SJCRH30 (cell line): Measurements from ENCODE around the gene MYRF. TPM values are rescaled to one million over a fixed set of nuclear protein-coding genes. Genes with fewer than 3 reads are reported as not detected.

Experiments used
- DNase-seq, 2 experiments: peaks; one replicate each; pipeline ENCODE4 v3.0.0-alpha.2; 2015 to 2020
- H3K27ac ChIP-seq: fragments of 250-450 bp; sonication (Bioruptor Pico); 2 replicates; pipeline ENCODE4 v1.5.1; 2020; ENCODE audit warnings: mild to moderate bottlenecking, moderate library complexity
- H3K27me3 ChIP-seq: fragments of 250-450 bp; sonication (Bioruptor Pico); 2 replicates; pipeline ENCODE4 v1.5.1; 2020; ENCODE audit warnings: mild to moderate bottlenecking, moderate library complexity
- H3K36me3 ChIP-seq: fragments of 250-450 bp; sonication (Bioruptor Pico); 2 replicates; pipeline ENCODE4 v1.5.1; 2020; ENCODE audit warnings: mild to moderate bottlenecking, moderate library complexity
- H3K4me1 ChIP-seq: fragments of 250-450 bp; sonication (Bioruptor Pico); 2 replicates; pipeline ENCODE4 v1.5.1; 2020; ENCODE audit warnings: mild to moderate bottlenecking, moderate library complexity
- H3K4me3 ChIP-seq: fragments of 250-450 bp; sonication (Bioruptor Pico); 2 replicates; pipeline ENCODE4 v1.5.1; 2020; ENCODE audit warnings: mild to moderate bottlenecking, moderate library complexity
- H3K9me3 ChIP-seq: fragments of 250-450 bp; sonication (Bioruptor Pico); replicated peaks from 2 replicates; pipeline ENCODE4 v1.5.1; 2020; ENCODE audit warnings: mild to moderate bottlenecking, moderate library complexity
- total RNA-seq: library from RNA; depleted of rRNA; stranded (reverse); fragments of >200 nt; shearing (Covaris generic); gene quantifications from 2 replicates; pipeline ENCODE4 v1.2.3, GENCODE V29; 2014; rRNA removed

The MYRF gene
- 0.02 and 0.05 TPM in 2 replicates for total RNA-seq

- no peak for DNase-seq
- H3K4me3 ChIP-seq, result no peak within 1 kb of the TSS
- no peak within 1 kb of the TSS for H3K27ac ChIP-seq
- no peaks in the 10 kb centered on the region for H3K36me3 ChIP-seq
- H3K9me3 ChIP-seq, result no peaks in the 10 kb centered on the region
- no peaks in the 10 kb centered on the region for H3K27me3 ChIP-seq
- peaks cover 13% of the 10 kb centered on the region; the same call in 1 of the 2 replicates for H3K4me1 ChIP-seq
These were observed at the start of gene MYRF for GRCh38 chr11:61752117-61752924. Gene MYRF, plus strand, starts transcription at chr11:61752636. Its CDS starts 109 bp downstream, at chr11:61752745.

GRCh38 chr11:61702701-61703312, 49.6 kb upstream of the MYRF start:
- no peaks in the 10 kb centered on the region for H3K27me3 ChIP-seq
- DNase-seq, result no peak
- H3K27ac ChIP-seq, result no peak overlapping the region
- H3K4me3 ChIP-seq, result no peak overlapping the region
- no peaks in the 10 kb centered on the region for H3K36me3 ChIP-seq
- no peaks in the 10 kb centered on the region for H3K9me3 ChIP-seq
- no peaks in the 10 kb centered on the region; the same call in 1 of the 2 replicates for H3K4me1 ChIP-seq

- no peaks in the 10 kb centered on the region for H3K9me3 ChIP-seq
- no peaks in the 10 kb centered on the region for H3K27me3 ChIP-seq
- H3K4me3 ChIP-seq, result no peak overlapping the region
- H3K36me3 ChIP-seq, result no peaks in the 10 kb centered on the region
- H3K27ac ChIP-seq, result no peak overlapping the region
- no peak for DNase-seq
- H3K4me1 ChIP-seq, result no peaks in the 10 kb centered on the region; the same call in 1 of the 2 replicates
These were observed 47.6 kb upstream of the MYRF start for GRCh38 chr11:61704838-61705237.

- no peak overlapping the region for H3K4me3 ChIP-seq
- DNase-seq, result no peak
- H3K4me1 ChIP-seq, result no peaks in the 10 kb centered on the region
- no peak overlapping the region for H3K27ac ChIP-seq
- H3K27me3 ChIP-seq, result no peaks in the 10 kb centered on the region
- H3K36me3 ChIP-seq, result no peaks in the 10 kb centered on the region
- no peaks in the 10 kb centered on the region for H3K9me3 ChIP-seq
These were observed 45.7 kb upstream of the MYRF start for GRCh38 chr11:61706452-61707400.

GRCh38 chr11:61707574-61707973, 44.9 kb upstream of the MYRF start:
- Histone ChIP-seq H3K4me1 (no peaks in the 10 kb centered on the region), H3K36me3 (no peaks in the 10 kb centered on the region), H3K9me3 (no peaks in the 10 kb centered on the region), H3K27ac (no peak overlapping the region), H3K27me3 (no peaks in the 10 kb centered on the region), H3K4me3 (no peak overlapping the region)
- no peak for DNase-seq

- no peak for DNase-seq
- no peaks in the 10 kb centered on the region for H3K9me3 ChIP-seq
- H3K4me1 ChIP-seq, result no peaks in the 10 kb centered on the region; the same call in 1 of the 2 replicates
- no peak overlapping the region for H3K4me3 ChIP-seq
- no peak overlapping the region for H3K27ac ChIP-seq
- no peaks in the 10 kb centered on the region for H3K27me3 ChIP-seq
- H3K36me3 ChIP-seq, result no peaks in the 10 kb centered on the region
These were observed 43.3 kb upstream of the MYRF start for GRCh38 chr11:61709110-61709509.

GRCh38 chr11:61709572-61709971, 42.9 kb upstream of the MYRF start:
- Histone ChIP-seq H3K27me3 (no peaks in the 10 kb centered on the region), H3K27ac (no peak overlapping the region), H3K36me3 (no peaks in the 10 kb centered on the region), H3K9me3 (no peaks in the 10 kb centered on the region), H3K4me1 (no peaks in the 10 kb centered on the region; the same call in 1 of the 2 replicates), H3K4me3 (no peak overlapping the region)
- DNase-seq, result no peak

GRCh38 chr11:61710019-61710418, 42.4 kb upstream of the MYRF start:
- no peaks in the 10 kb centered on the region; the same call in 1 of the 2 replicates for H3K4me1 ChIP-seq
- no peaks in the 10 kb centered on the region for H3K9me3 ChIP-seq
- H3K36me3 ChIP-seq, result no peaks in the 10 kb centered on the region
- no peak for DNase-seq
- H3K4me3 ChIP-seq, result no peak overlapping the region
- H3K27me3 ChIP-seq, result no peaks in the 10 kb centered on the region
- no peak overlapping the region for H3K27ac ChIP-seq

GRCh38 chr11:61711037-61711436, 41.4 kb upstream of the MYRF start:
- Histone ChIP-seq H3K9me3 (no peaks in the 10 kb centered on the region), H3K4me1 (no peaks in the 10 kb centered on the region; the same call in 1 of the 2 replicates), H3K27ac (no peak overlapping the region), H3K4me3 (no peak overlapping the region), H3K36me3 (no peaks in the 10 kb centered on the region), H3K27me3 (no peaks in the 10 kb centered on the region)
- no peak for DNase-seq

- H3K4me3 ChIP-seq, result no peak overlapping the region
- H3K36me3 ChIP-seq, result no peaks in the 10 kb centered on the region
- H3K27ac ChIP-seq, result no peak overlapping the region
- H3K27me3 ChIP-seq, result no peaks in the 10 kb centered on the region
- H3K4me1 ChIP-seq, result no peaks in the 10 kb centered on the region; the same call in 1 of the 2 replicates
- H3K9me3 ChIP-seq, result no peaks in the 10 kb centered on the region
- no peak for DNase-seq
These were observed 40.9 kb upstream of the MYRF start for GRCh38 chr11:61711498-61711897.

GRCh38 chr11:61712314-61712713, 40.1 kb upstream of the MYRF start:
- H3K9me3 ChIP-seq, result no peaks in the 10 kb centered on the region

GRCh38 chr11:61712846-61713245, 39.6 kb upstream of the MYRF start:
- H3K4me1 ChIP-seq, result no peaks in the 10 kb centered on the region; the same call in 1 of the 2 replicates
- no peak overlapping the region for H3K4me3 ChIP-seq
- H3K9me3 ChIP-seq, result no peaks in the 10 kb centered on the region
- no peaks in the 10 kb centered on the region for H3K36me3 ChIP-seq
- no peak overlapping the region for H3K27ac ChIP-seq
- no peaks in the 10 kb centered on the region for H3K27me3 ChIP-seq
- DNase-seq, result no peak

More at GRCh38 chr11:61712314-61712713, 40.1 kb upstream of the MYRF start:
- Histone ChIP-seq H3K4me3 (no peak overlapping the region), H3K27me3 (no peaks in the 10 kb centered on the region), H3K27ac (no peak overlapping the region), H3K36me3 (no peaks in the 10 kb centered on the region), H3K4me1 (no peaks in the 10 kb centered on the region; the same call in 1 of the 2 replicates)
- DNase-seq, result no peak

GRCh38 chr11:61713464-61713863, 39.0 kb upstream of the MYRF start:
- H3K4me3 ChIP-seq, result no peak overlapping the region
- H3K4me1 ChIP-seq, result no peaks in the 10 kb centered on the region; the same call in 1 of the 2 replicates
- H3K9me3 ChIP-seq, result no peaks in the 10 kb centered on the region
- no peaks in the 10 kb centered on the region for H3K27me3 ChIP-seq
- DNase-seq, result peak in 1 of 2 experiments; percentile 42
- H3K36me3 ChIP-seq, result no peaks in the 10 kb centered on the region
- no peak overlapping the region for H3K27ac ChIP-seq

- Histone ChIP-seq H3K4me1 (no peaks in the 10 kb centered on the region; the same call in 1 of the 2 replicates), H3K4me3 (no peak overlapping the region), H3K9me3 (no peaks in the 10 kb centered on the region)
These were observed 38.5 kb upstream of the MYRF start for GRCh38 chr11:61713906-61714305.

More at GRCh38 chr11:61713906-61714305, 38.5 kb upstream of the MYRF start:
- H3K27ac ChIP-seq, result no peak overlapping the region
- DNase-seq, result no peak
- H3K27me3 ChIP-seq, result no peaks in the 10 kb centered on the region
- no peaks in the 10 kb centered on the region for H3K36me3 ChIP-seq
